Effector memory CD8-positive, alpha-beta T cell (primary cell): ENCODE results near the gene STBD1.

Source experiments
- ATAC-seq: fragments of 150-1000 bp; cut with Tn5 transposase; replicated peaks from 2 replicates; pipeline ENCODE4 v1.10.0; 2021; ENCODE audit warnings: mild to moderate bottlenecking, moderate library complexity
- DNase-seq, 3 experiments: peaks; one replicate each; pipeline ENCODE4 v3.0.0; 2021
- H3K27ac Mint-ChIP-seq, 2 donors: one replicate each; pipeline ENCODE4 v1.8.0; 2022; ENCODE audit warnings: mild to moderate bottlenecking in 2 of 2, mixed read lengths in 2 of 2, moderate library complexity in 2 of 2
- H3K27me3 Mint-ChIP-seq, 2 donors: one replicate each; pipeline ENCODE4 v1.8.0; 2022; ENCODE audit warnings: mixed read lengths in 2 of 2
- H3K36me3 Mint-ChIP-seq: one replicate; pipeline ENCODE4 v1.8.0; 2022; ENCODE audit warnings: mild to moderate bottlenecking, moderate library complexity, mixed read lengths; ENCODE audit not compliant: insufficient read depth
- H3K4me1 Mint-ChIP-seq, 2 donors: one replicate each; pipeline ENCODE4 v1.8.0; 2022; ENCODE audit warnings: low read depth in 2 of 2, mixed read lengths in 2 of 2
- H3K4me3 Mint-ChIP-seq, 2 donors: one replicate each; pipeline ENCODE4 v1.8.0; 2022; ENCODE audit warnings: mild to moderate bottlenecking in 2 of 2, mixed read lengths in 2 of 2, moderate library complexity in 2 of 2
- H3K9me3 Mint-ChIP-seq, 2 donors: one replicate each; pipeline ENCODE4 v1.8.0; 2022; ENCODE audit warnings: mixed read lengths in 2 of 2
- total RNA-seq, 9 experiments: gene quantifications; one replicate each; lab custom pipeline; 2026; lab: John Stamatoyannopoulos, UW

The STBD1 gene
- 0 to 1.3 (median 0.12) reads per million in 9 experiments for total RNA-seq

DNA sequence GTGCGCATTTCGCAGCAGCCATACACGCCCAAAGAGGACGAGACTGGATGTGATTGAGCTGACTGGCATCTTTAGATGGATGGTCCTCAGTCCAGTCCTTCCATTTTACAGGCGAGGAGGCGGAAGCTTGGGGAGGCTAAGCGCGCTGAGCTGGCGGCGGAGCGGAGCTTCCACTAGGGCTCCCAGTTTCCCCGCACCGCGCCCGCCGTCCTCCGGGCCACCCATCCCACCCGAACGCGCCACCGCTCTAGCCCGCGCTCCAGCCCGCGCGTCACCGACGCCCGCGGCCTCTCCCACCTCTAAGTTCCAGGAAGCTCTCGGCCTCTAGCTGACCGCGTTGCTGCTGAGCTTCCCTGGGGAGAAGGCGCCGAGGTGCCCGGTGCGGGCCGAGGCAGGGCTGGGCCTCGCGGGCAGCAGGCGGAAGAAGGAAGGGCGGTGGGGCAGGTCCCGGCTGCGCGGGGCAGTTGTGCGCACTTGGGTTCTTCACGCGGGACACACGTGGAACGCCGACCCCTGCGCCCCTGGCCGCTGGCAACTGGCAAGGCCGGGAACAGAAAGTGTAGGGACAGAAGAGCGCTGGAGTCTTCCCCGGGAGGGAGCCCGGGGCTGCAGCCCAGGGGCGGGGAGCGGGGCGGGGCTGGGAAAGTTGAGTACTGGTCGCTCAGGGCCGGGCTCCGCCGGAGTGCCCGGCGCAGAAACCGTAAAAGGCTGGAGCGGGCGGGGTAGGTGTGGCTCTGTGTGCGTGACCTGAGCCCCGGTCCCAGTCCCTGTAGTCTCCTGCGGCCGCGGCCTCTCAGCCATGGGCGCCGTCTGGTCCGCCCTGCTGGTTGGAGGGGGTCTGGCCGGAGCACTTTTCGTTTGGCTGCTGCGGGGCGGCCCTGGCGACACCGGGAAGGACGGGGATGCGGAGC is at the start of gene STBD1:
STBD1 (plus strand) TSS at position 763 of the 911 bp plus-strand sequence; CDS start at position 800, 37 bp downstream.
- DNase-seq = peak in 2 of 3 experiments; percentile 6 to 19
- no peaks in the 10 kb centered on the region for H3K27me3 Mint-ChIP-seq
- ATAC-seq = peak; percentile 54
- H3K4me1 Mint-ChIP-seq = peaks cover 27 to 31% of the 10 kb centered on the region in 2 donors
- peak within 1 kb of the TSS; percentile 82 for H3K4me3 Mint-ChIP-seq
- H3K27ac Mint-ChIP-seq = peak within 1 kb of the TSS; percentile 68 to 80
- H3K36me3 Mint-ChIP-seq = peaks cover 4% of the 10 kb centered on the region
- no peaks in the 10 kb centered on the region for H3K9me3 Mint-ChIP-seq

- Mint-ChIP-seq H3K4me1 (no peaks in the 10 kb centered on the region), H3K36me3 (peaks cover 3% of the 10 kb centered on the region), H3K27me3 (peaks cover 64 to 85% of the 10 kb centered on the region in 2 donors), H3K27ac (no peak overlapping the region), H3K4me3 (no peak overlapping the region), H3K9me3 (no peaks in the 10 kb centered on the region)
- DNase-seq (no peak), ATAC-seq (no peak)
These were observed 49.6 kb upstream of the STBD1 start for GRCh38 chr4:76256968-76257367.

DNA sequence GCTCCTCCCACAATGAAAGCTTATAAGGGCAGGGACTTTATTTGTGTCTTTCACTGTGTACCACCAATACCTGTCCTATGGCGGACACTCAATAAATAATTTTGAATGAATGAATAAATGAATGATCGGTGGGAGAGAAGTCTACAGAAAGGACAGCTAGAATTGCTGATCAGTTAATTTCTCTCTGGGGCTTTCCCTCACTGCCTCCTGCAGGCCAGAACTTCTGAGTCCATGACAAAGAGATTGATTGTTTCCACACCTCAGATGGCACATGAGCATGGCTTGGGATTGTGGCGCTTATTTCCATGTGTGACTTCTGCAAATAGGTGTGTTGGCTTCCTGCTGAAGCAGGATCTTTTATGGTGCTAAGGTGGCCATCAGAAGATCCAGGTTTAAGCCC is 48.7 kb upstream of the STBD1 start:
- Mint-ChIP-seq H3K4me3 (no peak overlapping the region), H3K4me1 (no peaks in the 10 kb centered on the region), H3K36me3 (peaks cover 3% of the 10 kb centered on the region), H3K9me3 (no peaks in the 10 kb centered on the region), H3K27me3 (peaks cover 57 to 76% of the 10 kb centered on the region in 2 donors), H3K27ac (no peak overlapping the region)
- ATAC-seq (no peak), DNase-seq (no peak)

GRCh38 chr4:76260571-76260970 is 46.0 kb upstream of the STBD1 start:
- ATAC-seq (no peak), DNase-seq (no peak)
- no peaks in the 10 kb centered on the region for H3K4me1 Mint-ChIP-seq
- no peak overlapping the region for H3K27ac Mint-ChIP-seq
- no peak overlapping the region for H3K4me3 Mint-ChIP-seq
- H3K27me3 Mint-ChIP-seq = peaks cover 33 to 49% of the 10 kb centered on the region in 2 donors
- peaks cover 3% of the 10 kb centered on the region for H3K36me3 Mint-ChIP-seq
- no peaks in the 10 kb centered on the region for H3K9me3 Mint-ChIP-seq

DNA sequence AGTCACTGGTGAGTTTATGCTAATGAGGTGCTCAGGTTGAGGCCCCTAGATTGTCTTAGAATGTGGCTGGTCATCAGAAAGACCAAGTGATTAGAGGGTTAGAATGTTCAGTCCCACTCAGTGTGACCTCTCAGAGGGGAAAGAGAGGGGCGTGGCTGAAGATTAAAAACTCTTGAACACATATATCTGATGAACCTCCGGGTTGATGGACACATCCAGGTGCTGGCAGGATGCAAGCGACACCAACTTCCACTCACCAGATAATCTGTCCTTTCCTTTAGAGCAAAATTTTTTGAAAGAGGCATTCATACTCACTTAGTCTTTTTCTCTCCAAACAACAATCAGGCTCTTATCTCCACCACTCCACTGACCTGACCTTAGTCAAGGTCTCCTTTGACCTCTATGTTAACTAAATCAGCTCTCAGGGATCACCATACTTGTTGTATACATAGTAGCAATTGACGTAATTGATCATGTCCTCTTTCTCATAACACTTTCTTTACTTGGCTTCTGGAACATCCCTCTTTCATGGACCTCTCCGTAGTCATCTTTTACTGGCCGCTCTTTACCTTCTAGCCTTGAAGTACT is 40.8 kb upstream of the STBD1 start:
- no peak overlapping the region for H3K4me3 Mint-ChIP-seq
- H3K27me3 Mint-ChIP-seq = peaks cover 11 to 14% of the 10 kb centered on the region in 2 donors
- no peak for ATAC-seq
- H3K27ac Mint-ChIP-seq = no peak overlapping the region
- H3K36me3 Mint-ChIP-seq = no peaks in the 10 kb centered on the region
- no peaks in the 10 kb centered on the region for H3K9me3 Mint-ChIP-seq
- H3K4me1 Mint-ChIP-seq = no peaks in the 10 kb centered on the region
- DNase-seq = no peak

- Mint-ChIP-seq H3K27me3 (peaks cover 14 to 16% of the 10 kb centered on the region in 2 donors), H3K4me1 (no peaks in the 10 kb centered on the region), H3K36me3 (no peaks in the 10 kb centered on the region), H3K9me3 (no peaks in the 10 kb centered on the region), H3K4me3 (no peak overlapping the region), H3K27ac (no peak overlapping the region)
- ATAC-seq = no peak
- no peak for DNase-seq
These were observed 39.9 kb upstream of the STBD1 start for GRCh38 chr4:76266627-76267026.

- no peak overlapping the region for H3K4me3 Mint-ChIP-seq
- no peak for ATAC-seq
- H3K9me3 Mint-ChIP-seq = no peaks in the 10 kb centered on the region
These were observed 38.7 kb upstream of the STBD1 start for GRCh38 chr4:76267811-76268210.

GRCh38 chr4:76270244-76271175 is 36.0 kb upstream of the STBD1 start:
- Mint-ChIP-seq H3K9me3 (no peaks in the 10 kb centered on the region), H3K36me3 (no peaks in the 10 kb centered on the region), H3K27me3 (peaks cover 31 to 32% of the 10 kb centered on the region in 2 donors), H3K4me3 (no peak overlapping the region), H3K27ac (no peak overlapping the region), H3K4me1 (no peaks in the 10 kb centered on the region)
- DNase-seq (no peak), ATAC-seq (no peak)

More at GRCh38 chr4:76267811-76268210, 38.7 kb upstream of the STBD1 start:
- DNase-seq = no peak
- H3K4me1 Mint-ChIP-seq = no peaks in the 10 kb centered on the region
- H3K27me3 Mint-ChIP-seq = peaks cover 11 to 16% of the 10 kb centered on the region in 2 donors
- no peak overlapping the region for H3K27ac Mint-ChIP-seq
- no peaks in the 10 kb centered on the region for H3K36me3 Mint-ChIP-seq

- H3K36me3 Mint-ChIP-seq = no peaks in the 10 kb centered on the region
- H3K4me3 Mint-ChIP-seq = no peak overlapping the region
- no peak overlapping the region for H3K27ac Mint-ChIP-seq
- H3K9me3 Mint-ChIP-seq = no peaks in the 10 kb centered on the region
- peaks cover 0 to 4% of the 10 kb centered on the region in 2 donors for H3K4me1 Mint-ChIP-seq
- ATAC-seq (no peak), DNase-seq (no peak)
- peaks cover 39 to 40% of the 10 kb centered on the region in 2 donors for H3K27me3 Mint-ChIP-seq
These were observed 35.3 kb upstream of the STBD1 start for GRCh38 chr4:76271248-76271647.

- H3K9me3 Mint-ChIP-seq = no peaks in the 10 kb centered on the region
- peaks cover 45 to 48% of the 10 kb centered on the region in 2 donors for H3K27me3 Mint-ChIP-seq
- no peak overlapping the region for H3K27ac Mint-ChIP-seq
- no peaks in the 10 kb centered on the region for H3K36me3 Mint-ChIP-seq
- ATAC-seq (no peak), DNase-seq (no peak)
- no peak overlapping the region for H3K4me3 Mint-ChIP-seq
- H3K4me1 Mint-ChIP-seq = peaks cover 4 to 8% of the 10 kb centered on the region in 2 donors
These were observed 34.5 kb upstream of the STBD1 start for GRCh38 chr4:76272073-76272472.

GRCh38 chr4:76272582-76272981 is 34.0 kb upstream of the STBD1 start:
- H3K4me3 Mint-ChIP-seq = no peak overlapping the region
- peaks cover 5 to 8% of the 10 kb centered on the region in 2 donors for H3K4me1 Mint-ChIP-seq
- no peaks in the 10 kb centered on the region for H3K9me3 Mint-ChIP-seq
- no peak overlapping the region for H3K27ac Mint-ChIP-seq
- ATAC-seq = no peak
- DNase-seq = no peak
- peaks cover 45 to 48% of the 10 kb centered on the region in 2 donors for H3K27me3 Mint-ChIP-seq
- no peaks in the 10 kb centered on the region for H3K36me3 Mint-ChIP-seq

- no peak for DNase-seq
These were observed 33.5 kb upstream of the STBD1 start for GRCh38 chr4:76272999-76273398.

More at GRCh38 chr4:76272999-76273398, 33.5 kb upstream of the STBD1 start:
- Mint-ChIP-seq H3K9me3 (no peaks in the 10 kb centered on the region), H3K27me3 (peaks cover 45 to 48% of the 10 kb centered on the region in 2 donors), H3K4me1 (peaks cover 5 to 8% of the 10 kb centered on the region in 2 donors), H3K27ac (no peak overlapping the region), H3K36me3 (no peaks in the 10 kb centered on the region), H3K4me3 (no peak overlapping the region)
- ATAC-seq = no peak
